Endodermal cell (in vitro differentiated cells): ENCODE data around the gene FUT1. TPM values are rescaled to one million over a fixed set of nuclear protein-coding genes. Genes with fewer than 3 reads are reported as not detected.

Source experiments
- DNase-seq: peaks from one replicate; pipeline ENCODE4 v3.0.0-alpha.2; 2017
- H3K27ac ChIP-seq: 2 replicates; pipeline ENCODE4 v1.5.1; 2013; ENCODE audit warnings: mild to moderate bottlenecking, low read depth, low read length, moderate library complexity
- H3K27me3 ChIP-seq: 2 replicates; pipeline ENCODE4 v1.6.1; 2013; ENCODE audit warnings: mild to moderate bottlenecking, low read length, moderate library complexity; ENCODE audit not compliant: insufficient read depth, control insufficient read depth, poor library complexity, severe bottlenecking
- H3K36me3 ChIP-seq: 2 replicates; pipeline ENCODE4 v1.7.0; 2013; ENCODE audit warnings: mild to moderate bottlenecking, low read length, moderate library complexity; ENCODE audit not compliant: control insufficient read depth, insufficient read depth
- H3K4me1 ChIP-seq: one replicate; pipeline ENCODE4 v1.7.0; 2013; ENCODE audit warnings: low read length; ENCODE audit not compliant: control insufficient read depth, insufficient read depth
- H3K4me3 ChIP-seq: 2 replicates; pipeline ENCODE4 v1.5.1; 2013; ENCODE audit warnings: mild to moderate bottlenecking, low read length, moderate library complexity
- H3K9ac ChIP-seq: 2 replicates; pipeline ENCODE4 v1.6.1; 2013; ENCODE audit warnings: mild to moderate bottlenecking, low read length, moderate library complexity; ENCODE audit not compliant: poor library complexity, severe bottlenecking; ENCODE audit errors: extremely low read depth
- H3K9me3 ChIP-seq: 2 replicates; pipeline ENCODE4 v1.6.1; 2013; ENCODE audit warnings: mild to moderate bottlenecking, low read length, moderate library complexity; ENCODE audit not compliant: control insufficient read depth
- H3K27ac Mint-ChIP-seq: 2 replicates; pipeline ENCODE4 v1.8.0; 2020; ENCODE audit warnings: mixed read lengths
- H3K27me3 Mint-ChIP-seq: 2 replicates; pipeline ENCODE4 v1.8.0; 2021; ENCODE audit warnings: mild to moderate bottlenecking, mixed read lengths; ENCODE audit not compliant: insufficient read depth
- H3K36me3 Mint-ChIP-seq: 2 replicates; pipeline ENCODE4 v1.8.0; 2020; ENCODE audit warnings: low read depth, mixed read lengths
- H3K4me1 Mint-ChIP-seq: 2 replicates; pipeline ENCODE4 v1.8.0; 2020; ENCODE audit warnings: mixed read lengths
- H3K4me3 Mint-ChIP-seq: 2 replicates; pipeline ENCODE4 v1.8.0; 2020; ENCODE audit warnings: mild to moderate bottlenecking, moderate library complexity, mixed read lengths
- H3K9me3 Mint-ChIP-seq: 2 replicates; pipeline ENCODE4 v1.8.0; 2020; ENCODE audit warnings: mild to moderate bottlenecking, mixed read lengths
- WGBS, 2 experiments: methylation state at CpG; one replicate each; pipeline versions ENCODE4 v1.1.5 to v1.1.7; 2013; ENCODE audit warnings: missing lambda C conversion rate in 2 of 2, mixed read lengths in 1 of 2; ENCODE audit not compliant: insufficient coverage in 1 of 2, insufficient read length in 1 of 2; 5-methylcytosine and 5-hydroxymethylcytosine counted together
- total RNA-seq, 2 donors: library from RNA; stranded (reverse); fragmentation: NEBNext Ultra II Directional in 1 of 2; extraction: Animal tissue kit (Norgen Biotek cat#: 25700) in 1 of 2; gene quantifications; 2 replicates in 1 of 2; 3 replicates in 1 of 2; pipeline ENCODE4 v1.2.1, GENCODE V29; 2021
- TF ChIP-seq, protein P1 (sequence below): fragments of 200-600 bp; sonication (generic); conservative IDR thresholded peaks from 2 replicates; pipeline ENCODE4 v1.5.0; 2021; ENCODE audit warnings: antibody characterized with exemption, mild to moderate bottlenecking

The FUT1 gene
- total RNA-seq, 2 donors from 2014 or later = 5.4 to 6.3 TPM

DNA sequence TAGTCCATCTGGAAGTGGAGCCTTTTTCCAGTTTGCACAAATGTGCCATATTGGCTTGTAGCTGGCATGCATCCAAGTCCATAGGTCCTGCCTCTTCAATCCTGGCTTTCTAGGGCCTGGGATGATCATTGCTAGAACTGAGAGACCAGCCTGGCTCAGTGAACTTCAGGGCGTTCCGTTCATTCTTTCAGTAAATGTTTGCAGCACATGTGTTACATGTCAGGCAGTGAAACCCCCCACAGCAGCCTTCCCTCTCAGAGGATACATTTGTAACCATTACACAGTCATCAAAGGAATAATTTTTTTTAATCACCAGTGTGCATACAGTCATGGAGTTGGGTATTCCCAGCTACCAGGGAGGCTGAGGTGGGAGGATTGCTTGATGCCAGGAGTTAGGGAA, 47.0 kb downstream of the FUT1 start:
- no peaks in the 10 kb centered on the region for H3K4me1 ChIP-seq
- no peak for DNase-seq
- no peaks in the 10 kb centered on the region for H3K27me3 ChIP-seq
- no peaks in the 10 kb centered on the region for H3K36me3 ChIP-seq
- H3K9ac ChIP-seq = no peak overlapping the region
- H3K36me3 Mint-ChIP-seq = peaks cover 48% of the 10 kb centered on the region
- H3K27ac Mint-ChIP-seq = no peak overlapping the region
- no peak overlapping the region for H3K27ac ChIP-seq
- TF ChIP-seq, protein P1, sequence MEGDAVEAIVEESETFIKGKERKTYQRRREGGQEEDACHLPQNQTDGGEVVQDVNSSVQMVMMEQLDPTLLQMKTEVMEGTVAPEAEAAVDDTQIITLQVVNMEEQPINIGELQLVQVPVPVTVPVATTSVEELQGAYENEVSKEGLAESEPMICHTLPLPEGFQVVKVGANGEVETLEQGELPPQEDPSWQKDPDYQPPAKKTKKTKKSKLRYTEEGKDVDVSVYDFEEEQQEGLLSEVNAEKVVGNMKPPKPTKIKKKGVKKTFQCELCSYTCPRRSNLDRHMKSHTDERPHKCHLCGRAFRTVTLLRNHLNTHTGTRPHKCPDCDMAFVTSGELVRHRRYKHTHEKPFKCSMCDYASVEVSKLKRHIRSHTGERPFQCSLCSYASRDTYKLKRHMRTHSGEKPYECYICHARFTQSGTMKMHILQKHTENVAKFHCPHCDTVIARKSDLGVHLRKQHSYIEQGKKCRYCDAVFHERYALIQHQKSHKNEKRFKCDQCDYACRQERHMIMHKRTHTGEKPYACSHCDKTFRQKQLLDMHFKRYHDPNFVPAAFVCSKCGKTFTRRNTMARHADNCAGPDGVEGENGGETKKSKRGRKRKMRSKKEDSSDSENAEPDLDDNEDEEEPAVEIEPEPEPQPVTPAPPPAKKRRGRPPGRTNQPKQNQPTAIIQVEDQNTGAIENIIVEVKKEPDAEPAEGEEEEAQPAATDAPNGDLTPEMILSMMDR = no peak
- peaks cover 7% of the 10 kb centered on the region for H3K9me3 Mint-ChIP-seq
- H3K4me3 Mint-ChIP-seq = no peak overlapping the region
- no peak overlapping the region for H3K4me3 ChIP-seq
- 66 to 78% methylated on average over 2 of the region's 2 CpGs for WGBS, 2 experiments
- no peaks in the 10 kb centered on the region for H3K4me1 Mint-ChIP-seq
- peaks cover 5% of the 10 kb centered on the region for H3K27me3 Mint-ChIP-seq
- no peaks in the 10 kb centered on the region for H3K9me3 ChIP-seq

DNA sequence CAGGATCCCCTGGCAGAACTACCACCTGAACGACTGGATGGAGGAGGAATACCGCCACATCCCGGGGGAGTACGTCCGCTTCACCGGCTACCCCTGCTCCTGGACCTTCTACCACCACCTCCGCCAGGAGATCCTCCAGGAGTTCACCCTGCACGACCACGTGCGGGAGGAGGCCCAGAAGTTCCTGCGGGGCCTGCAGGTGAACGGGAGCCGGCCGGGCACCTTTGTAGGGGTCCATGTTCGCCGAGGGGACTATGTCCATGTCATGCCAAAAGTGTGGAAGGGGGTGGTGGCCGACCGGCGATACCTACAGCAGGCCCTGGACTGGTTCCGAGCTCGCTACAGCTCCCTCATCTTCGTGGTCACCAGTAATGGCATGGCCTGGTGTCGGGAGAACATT, 49.1 kb downstream of the FUT1 start:
- Mint-ChIP-seq H3K27me3 (no peaks in the 10 kb centered on the region), H3K36me3 (peaks cover 52% of the 10 kb centered on the region), H3K27ac (no peak overlapping the region), H3K9me3 (peaks cover 7% of the 10 kb centered on the region), H3K4me3 (no peak overlapping the region), H3K4me1 (no peaks in the 10 kb centered on the region)
- WGBS, 2 experiments = 91 to 93% methylated on average over 12 to 23 of the region's 23 CpGs
- no peaks in the 10 kb centered on the region for H3K36me3 ChIP-seq
- H3K27me3 ChIP-seq = no peaks in the 10 kb centered on the region
- no peak for DNase-seq
- H3K27ac ChIP-seq = no peak overlapping the region
- no peak overlapping the region for H3K9ac ChIP-seq
- H3K4me1 ChIP-seq = no peaks in the 10 kb centered on the region
- no peaks in the 10 kb centered on the region for H3K9me3 ChIP-seq
- TF ChIP-seq, protein P1 = no peak
- no peak overlapping the region for H3K4me3 ChIP-seq

DNA sequence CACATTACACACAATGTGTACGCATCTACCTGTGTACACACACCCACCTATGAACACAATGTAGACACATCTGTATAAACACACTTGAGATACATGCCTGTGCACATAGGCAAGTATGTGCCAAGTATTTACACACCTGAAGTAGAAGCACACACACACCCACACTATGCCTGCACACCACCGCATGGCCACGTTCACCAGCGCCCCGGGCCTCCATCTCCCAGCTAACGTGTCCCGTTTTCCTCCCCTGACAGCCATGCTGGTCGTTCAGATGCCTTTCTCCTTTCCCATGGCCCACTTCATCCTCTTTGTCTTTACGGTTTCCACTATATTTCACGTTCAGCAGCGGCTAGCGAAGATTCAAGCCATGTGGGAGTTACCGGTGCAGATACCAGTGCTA, 49.7 kb downstream of the FUT1 start:
- WGBS, 2 experiments = 94 to 95% methylated on average over 13 of the region's 13 CpGs
- H3K4me1 Mint-ChIP-seq = no peaks in the 10 kb centered on the region
- no peak for DNase-seq
- Histone ChIP-seq H3K27me3 (no peaks in the 10 kb centered on the region), H3K27ac (no peak overlapping the region), H3K9ac (no peak overlapping the region), H3K9me3 (no peaks in the 10 kb centered on the region), H3K4me1 (no peaks in the 10 kb centered on the region), H3K4me3 (no peak overlapping the region), H3K36me3 (no peaks in the 10 kb centered on the region)
- H3K27ac Mint-ChIP-seq = no peak overlapping the region
- H3K36me3 Mint-ChIP-seq = peaks cover 52% of the 10 kb centered on the region
- no peak overlapping the region for H3K4me3 Mint-ChIP-seq
- peaks cover 7% of the 10 kb centered on the region for H3K9me3 Mint-ChIP-seq
- TF ChIP-seq, protein P1 = no peak
- H3K27me3 Mint-ChIP-seq = no peaks in the 10 kb centered on the region
